ENCODE results near the gene GINS2.

GINS2 gene

DNA sequence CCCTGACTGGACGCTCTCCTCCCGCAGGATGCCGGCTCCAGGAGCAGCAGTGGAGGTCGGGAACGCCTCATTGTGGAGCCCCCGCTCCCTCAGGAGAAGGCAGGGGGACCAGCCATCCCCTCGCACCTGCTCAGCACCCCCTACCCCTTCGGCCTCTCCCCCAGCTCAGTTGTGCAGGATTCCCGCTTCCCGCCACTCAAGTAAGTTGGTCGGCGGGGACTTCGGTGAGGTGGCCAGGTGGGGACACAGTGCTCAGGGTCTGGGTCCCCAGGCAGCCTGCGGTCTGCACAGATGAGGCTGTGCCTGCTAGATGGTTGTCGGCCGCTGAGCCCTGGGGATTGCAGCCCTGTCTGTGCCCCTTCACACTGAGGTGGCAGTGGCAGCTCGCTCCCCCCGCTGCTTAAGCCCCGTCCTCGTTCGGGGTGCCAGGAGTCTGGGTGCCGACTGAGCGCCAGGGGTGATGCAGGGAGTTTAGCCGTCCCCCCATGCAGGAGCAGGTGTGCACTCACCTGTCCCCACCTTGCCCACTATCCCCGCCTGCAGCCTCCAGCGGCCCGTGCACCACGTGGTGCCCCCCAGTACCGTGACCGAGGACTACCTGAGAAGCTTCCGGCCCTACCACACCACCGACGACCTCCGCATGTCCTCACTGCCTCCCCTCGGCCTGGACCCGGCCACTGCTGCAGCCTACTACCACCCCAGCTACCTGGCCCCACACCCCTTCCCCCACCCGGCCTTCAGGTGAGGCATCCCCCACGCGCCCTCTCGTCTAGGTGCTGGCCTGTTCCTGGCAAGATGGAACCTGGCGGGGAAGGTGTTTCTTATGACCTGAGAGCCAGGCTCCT, 34.3 kb downstream of the GINS2 start:
- no peaks in the 10 kb centered on the region for H3K79me2 ChIP-seq (ENCODE audit: insufficient read depth, low read length)
- peaks cover 25% of the 10 kb centered on the region for H3K4me1 ChIP-seq (ENCODE audit: insufficient read depth, low read length, severe bottlenecking)
- H3K9me3 ChIP-seq (ENCODE audit: low read length) = no peaks in the 10 kb centered on the region
- peaks cover 82% of the 10 kb centered on the region for H3K36me3 ChIP-seq (ENCODE audit: insufficient read depth, low read length)
- no peak overlapping the region for H3K27ac ChIP-seq (ENCODE audit: low read depth, low read length, poor library complexity, severe bottlenecking)
- no peak overlapping the region for H3K4me2 ChIP-seq (ENCODE audit: low read length)
- TF ChIP-seq EZH2 (IDR thresholded peaks at IDR 0.05; ENCODE audit: borderline replicate concordance, low read length) = no peak
- TF ChIP-seq, protein P1, sequence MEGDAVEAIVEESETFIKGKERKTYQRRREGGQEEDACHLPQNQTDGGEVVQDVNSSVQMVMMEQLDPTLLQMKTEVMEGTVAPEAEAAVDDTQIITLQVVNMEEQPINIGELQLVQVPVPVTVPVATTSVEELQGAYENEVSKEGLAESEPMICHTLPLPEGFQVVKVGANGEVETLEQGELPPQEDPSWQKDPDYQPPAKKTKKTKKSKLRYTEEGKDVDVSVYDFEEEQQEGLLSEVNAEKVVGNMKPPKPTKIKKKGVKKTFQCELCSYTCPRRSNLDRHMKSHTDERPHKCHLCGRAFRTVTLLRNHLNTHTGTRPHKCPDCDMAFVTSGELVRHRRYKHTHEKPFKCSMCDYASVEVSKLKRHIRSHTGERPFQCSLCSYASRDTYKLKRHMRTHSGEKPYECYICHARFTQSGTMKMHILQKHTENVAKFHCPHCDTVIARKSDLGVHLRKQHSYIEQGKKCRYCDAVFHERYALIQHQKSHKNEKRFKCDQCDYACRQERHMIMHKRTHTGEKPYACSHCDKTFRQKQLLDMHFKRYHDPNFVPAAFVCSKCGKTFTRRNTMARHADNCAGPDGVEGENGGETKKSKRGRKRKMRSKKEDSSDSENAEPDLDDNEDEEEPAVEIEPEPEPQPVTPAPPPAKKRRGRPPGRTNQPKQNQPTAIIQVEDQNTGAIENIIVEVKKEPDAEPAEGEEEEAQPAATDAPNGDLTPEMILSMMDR (IDR thresholded peaks at IDR 0.05; ENCODE audit: low read length) = no peak
- no peaks in the 10 kb centered on the region for H4K20me1 ChIP-seq (ENCODE audit: insufficient read depth, low read length)
- no peak overlapping the region for H3K4me3 ChIP-seq (ENCODE audit: low read depth, low read length, poor library complexity, severe bottlenecking)
- H3K9me2 ChIP-seq (ENCODE audit: low read depth, low read length) = no peaks in the 10 kb centered on the region
- no peaks in the 10 kb centered on the region for H3K27me3 ChIP-seq (ENCODE audit: insufficient read depth, low read length)
- H3K9ac ChIP-seq (ENCODE audit: low read length) = no peak overlapping the region
- no peaks in the 10 kb centered on the region for H3F3A ChIP-seq (ENCODE audit: insufficient read depth, low read length)
- H2AFZ ChIP-seq (ENCODE audit: low read length) = no peak overlapping the region

DNA sequence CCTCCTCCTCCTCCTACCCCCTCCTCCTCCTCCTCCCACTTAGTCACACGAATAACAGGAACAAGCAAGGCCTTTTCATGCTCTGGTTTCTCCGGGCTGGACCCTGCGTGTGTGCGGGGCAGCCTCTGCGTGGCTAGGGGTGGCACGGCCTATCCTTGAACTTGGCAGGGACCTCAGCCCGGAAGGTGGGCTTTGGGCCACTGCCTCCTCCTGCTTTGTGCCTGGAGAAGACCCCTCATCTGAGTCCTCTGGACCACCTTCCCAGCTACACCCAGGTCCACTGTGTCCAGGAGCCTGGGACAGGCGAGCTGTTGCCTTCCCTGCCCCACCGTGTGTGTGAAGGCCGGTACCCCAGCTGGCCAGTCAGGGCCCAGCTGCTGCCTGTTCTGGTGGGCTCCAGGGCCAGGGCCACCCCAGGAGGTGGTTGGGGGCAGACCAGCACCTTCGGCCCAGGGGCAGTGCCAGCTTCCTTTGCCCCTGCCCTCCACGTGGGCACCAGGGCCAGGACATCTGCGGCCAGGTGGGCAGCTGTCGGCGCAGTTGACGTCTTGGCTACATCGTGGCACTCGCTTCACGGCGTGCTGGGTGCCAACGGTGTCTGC, 35.4 kb downstream of the GINS2 start:
- H2AFZ ChIP-seq (ENCODE audit: low read length) = no peak overlapping the region
- TF ChIP-seq, protein P1 (IDR thresholded peaks at IDR 0.05; ENCODE audit: low read length) = no peak
- TF ChIP-seq EZH2 (IDR thresholded peaks at IDR 0.05; ENCODE audit: borderline replicate concordance, low read length) = no peak
- no peaks in the 10 kb centered on the region for H3K27me3 ChIP-seq (ENCODE audit: insufficient read depth, low read length)
- H3K9me3 ChIP-seq (ENCODE audit: low read length) = no peaks in the 10 kb centered on the region
- H3K4me1 ChIP-seq (ENCODE audit: insufficient read depth, low read length, severe bottlenecking) = peaks cover 33% of the 10 kb centered on the region
- no peak overlapping the region for H3K4me3 ChIP-seq (ENCODE audit: low read depth, low read length, poor library complexity, severe bottlenecking)
- H4K20me1 ChIP-seq (ENCODE audit: insufficient read depth, low read length) = no peaks in the 10 kb centered on the region
- H3K36me3 ChIP-seq (ENCODE audit: insufficient read depth, low read length) = peaks cover 71% of the 10 kb centered on the region
- no peaks in the 10 kb centered on the region for H3K9me2 ChIP-seq (ENCODE audit: low read depth, low read length)
- no peaks in the 10 kb centered on the region for H3K79me2 ChIP-seq (ENCODE audit: insufficient read depth, low read length)
- H3K4me2 ChIP-seq (ENCODE audit: low read length) = no peak overlapping the region
- no peak overlapping the region for H3K9ac ChIP-seq (ENCODE audit: low read length)
- no peaks in the 10 kb centered on the region; the same call in 1 of the 2 replicates for H3F3A ChIP-seq (ENCODE audit: insufficient read depth, low read length)
- no peak overlapping the region for H3K27ac ChIP-seq (ENCODE audit: low read depth, low read length, poor library complexity, severe bottlenecking)

DNA sequence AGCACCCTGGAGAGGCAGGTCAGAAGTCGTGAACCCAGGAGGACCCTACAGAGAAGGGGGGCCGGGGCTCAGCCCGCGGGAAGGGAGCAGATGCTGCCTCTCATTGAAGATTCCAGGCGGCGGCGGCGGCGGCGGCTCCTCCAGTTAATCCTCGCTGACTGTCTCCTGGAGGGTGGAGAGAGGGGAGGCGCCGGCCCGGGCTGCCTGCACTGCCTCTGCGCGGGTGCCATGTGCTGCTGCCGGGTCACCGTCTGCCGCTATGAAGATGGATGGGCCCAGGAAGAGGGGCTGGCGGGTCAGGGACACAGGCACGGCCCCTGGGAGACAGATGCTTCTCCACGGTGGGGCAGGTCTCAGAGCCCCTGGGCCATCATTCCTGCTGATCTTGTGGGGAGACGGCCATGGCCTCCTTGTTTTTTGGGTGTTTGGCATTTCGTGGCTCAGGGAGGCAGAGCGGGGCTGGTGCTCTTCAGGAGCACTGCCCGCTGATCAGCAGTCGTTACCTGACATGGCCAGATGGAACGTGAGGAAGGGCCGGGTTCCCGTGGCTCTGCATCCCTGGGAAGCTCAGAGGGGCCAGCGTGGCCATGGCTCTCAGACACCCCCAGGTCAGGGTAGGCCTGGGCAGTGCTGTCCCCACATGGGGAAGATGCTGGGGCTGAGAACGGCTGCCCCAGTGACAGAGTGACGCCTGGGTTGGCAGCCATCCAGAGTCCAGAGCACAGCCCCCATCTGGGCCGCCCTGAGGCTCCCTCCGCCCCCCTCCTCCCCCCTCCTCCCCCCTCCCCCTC, 36.1 kb downstream of the GINS2 start:
- Histone ChIP-seq H3K4me1 (ENCODE audit: insufficient read depth, low read length, severe bottlenecking) (peaks cover 33% of the 10 kb centered on the region), H4K20me1 (ENCODE audit: insufficient read depth, low read length) (no peaks in the 10 kb centered on the region), H3K4me3 (ENCODE audit: low read depth, low read length, poor library complexity, severe bottlenecking) (no peak overlapping the region), H3K9me3 (ENCODE audit: low read length) (no peaks in the 10 kb centered on the region), H3K4me2 (ENCODE audit: low read length) (no peak overlapping the region), H3K27ac (ENCODE audit: low read depth, low read length, poor library complexity, severe bottlenecking) (peak overlapping the region; percentile 79), H3K36me3 (ENCODE audit: insufficient read depth, low read length) (peaks cover 66% of the 10 kb centered on the region), H3K9ac (ENCODE audit: low read length) (no peak overlapping the region), H3K9me2 (ENCODE audit: low read depth, low read length) (no peaks in the 10 kb centered on the region), H3F3A (ENCODE audit: insufficient read depth, low read length) (no peaks in the 10 kb centered on the region; the same call in 1 of the 2 replicates), H3K27me3 (ENCODE audit: insufficient read depth, low read length) (no peaks in the 10 kb centered on the region), H3K79me2 (ENCODE audit: insufficient read depth, low read length) (no peaks in the 10 kb centered on the region), H2AFZ (ENCODE audit: low read length) (no peak overlapping the region)
- TF ChIP-seq, protein P1 (IDR thresholded peaks at IDR 0.05; ENCODE audit: low read length) = no peak
- TF ChIP-seq EZH2 (IDR thresholded peaks at IDR 0.05; ENCODE audit: borderline replicate concordance, low read length) = no peak

Measured in OCI-LY1 (cell line).